Left colon (tissue), 2 donors: ENCODE data around the gene NOVA1. TPM values are rescaled to one million over a fixed set of nuclear protein-coding genes. Genes with fewer than 3 reads are reported as not detected.

Experiments
- ATAC-seq: fragments of 200-7000 bp; cut with Tn5 transposase; one replicate; pipeline ENCODE4 v1.9.1; 2020; ENCODE audit warnings: mild to moderate bottlenecking, moderate library complexity
- DNase-seq, 2 donors: peaks; one replicate each; pipeline ENCODE4 v3.0.0-alpha.2; 2020
- intact Hi-C, 2 donors: fragments of 100-400 bp; cut with DNase I in 1 of 2; cut with micrococcal nuclease in 1 of 2; formaldehyde crosslinking; loops; one replicate each; pipeline versions ENCODE4 v1.11.2 to v1.14.0; 2022; cut with DNase I, micrococcal nuclease
- total RNA-seq, 2 donors: library from RNA; stranded (reverse); fragmentation: NEBNext Ultra II Directional; extraction: Animal tissue kit (Norgen Biotek cat#: 25700); gene quantifications; one replicate each; pipeline ENCODE4 v1.2.1, GENCODE V29; 2021
- donor health status: DM: no; HTN: no; CAD: no.
- donor health status: DM: yes; HTN: yes; CAD: no.

The NOVA1 gene
- total RNA-seq, 2 donors from 2014 or later = 1.4 to 5.9 TPM

DNA sequence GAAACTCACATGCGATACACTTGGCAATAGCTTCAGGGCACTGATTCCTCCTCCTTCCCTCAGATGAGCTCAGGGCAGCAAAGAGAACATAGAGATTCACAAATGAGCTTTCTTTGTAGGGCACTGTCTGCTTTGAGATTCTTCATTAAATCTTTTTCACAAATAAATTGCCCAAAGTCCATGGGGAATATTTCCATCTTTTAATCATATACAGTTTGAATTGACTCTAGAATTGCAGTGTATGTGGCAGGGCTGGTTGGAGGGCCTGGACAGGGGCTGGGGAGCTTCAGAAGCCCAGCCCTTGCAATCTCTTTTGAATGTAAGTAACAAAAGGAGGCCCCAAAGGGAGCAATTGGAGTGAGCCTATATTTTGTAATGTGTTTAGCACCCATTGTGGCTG lies 197.5 kb downstream of the NOVA1 start:
- ATAC-seq = no peak
- DNase-seq = no peak
- intact Hi-C loops = no loop called here

DNA sequence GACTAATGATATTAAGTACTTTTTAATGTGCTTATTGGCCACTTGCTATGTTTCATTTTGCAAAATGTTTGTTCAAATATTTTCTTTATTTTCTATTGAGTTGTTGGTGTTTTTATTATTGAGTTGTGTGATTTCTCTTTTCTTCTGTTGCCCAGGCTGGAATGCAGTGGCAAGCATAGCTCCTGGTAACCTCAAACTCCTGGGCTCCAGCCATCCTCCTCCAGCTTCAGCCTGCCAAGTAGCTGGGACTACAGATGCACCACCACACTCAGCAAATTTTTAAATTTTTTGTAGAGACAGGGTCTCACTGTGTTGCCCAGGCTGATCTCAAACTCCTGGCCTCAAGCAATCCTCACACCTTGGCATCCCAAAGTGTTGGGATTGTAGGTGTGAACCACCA lies 199.2 kb downstream of the NOVA1 start:
- DNase-seq (no peak), ATAC-seq (no peak)
- intact Hi-C loops = no loop called here
